ENCODE results near the gene OSTN.

- TF ChIP-seq REST (IDR thresholded peaks at IDR 0.05; ENCODE audit: low read depth, low read length) (no peak), RFX5 (IDR thresholded peaks at IDR 0.05; ENCODE audit: low read length) (no peak), TAF1 (IDR thresholded peaks at IDR 0.05; ENCODE audit: borderline replicate concordance, low read depth, low read length) (no peak), MAX (IDR thresholded peaks at IDR 0.05; ENCODE audit: low read depth) (no peak), YY1 (IDR thresholded peaks at IDR 0.05; ENCODE audit: low read depth) (no peak), CTCF (IDR thresholded peaks at IDR 0.05) (no peak), POLR2AphosphoS5 (IDR thresholded peaks at IDR 0.05; ENCODE audit: low read depth, low read length) (no peak), EP300 (IDR thresholded peaks at IDR 0.05; ENCODE audit: borderline replicate concordance in 1 of 2, low read depth in 1 of 2, low read length in 1 of 2) (no peak), IRF3 (IDR thresholded peaks at IDR 0.05; ENCODE audit: low read depth, low read length) (no peak)
These were observed 41.4 kb downstream of the OSTN start for GRCh38 chr3:191240486-191240885.
